Suprapubic skin (tissue), 4 donors: ENCODE measurements around the gene SOAT1. TPM values are rescaled to one million over a fixed set of nuclear protein-coding genes. Genes with fewer than 3 reads are reported as not detected.
A peak's percentile ranks its signal among the peaks of the same experiment; 100 is the strongest.

Source experiments
- DNase-seq, 2 donors: peaks; one replicate each; pipeline ENCODE4 v3.0.0-alpha.2; 2019; ENCODE audit warnings: low spot score in 2 of 2
- H3K27ac ChIP-seq: fragments of 200-600 bp; sonication (generic); one replicate; pipeline ENCODE4 v1.5.1; 2019
- H3K27me3 ChIP-seq: fragments of 200-600 bp; sonication (generic); one replicate; pipeline ENCODE4 v1.5.1; 2019
- H3K36me3 ChIP-seq: fragments of 200-600 bp; sonication (generic); one replicate; pipeline ENCODE4 v1.5.1; 2019
- H3K4me1 ChIP-seq: fragments of 200-600 bp; sonication (generic); one replicate; pipeline ENCODE4 v1.5.1; 2019
- H3K4me3 ChIP-seq: fragments of 200-600 bp; sonication (generic); one replicate; pipeline ENCODE4 v1.5.1; 2019; ENCODE audit warnings: mild to moderate bottlenecking
- H3K9me3 ChIP-seq: fragments of 200-600 bp; sonication (generic); one replicate; pipeline ENCODE4 v1.5.1; 2019
- EP300 ChIP-seq: sonication (generic); formaldehyde crosslinking; IDR thresholded peaks from one replicate; pipeline ENCODE4 v1.6.1; 2017; ENCODE audit warnings: antibody characterized with exemption
- POLR2A ChIP-seq, 2 donors: fragments of 450-650 bp; IDR thresholded peaks; one replicate each; pipeline ENCODE4 v1.6.1; 2017; ENCODE audit warnings: antibody characterized with exemption in 2 of 2, mild to moderate bottlenecking in 2 of 2, moderate library complexity in 2 of 2
- POLR2AphosphoS5 ChIP-seq, 3 donors: sonication (generic); formaldehyde crosslinking; IDR thresholded peaks; one replicate each; pipeline ENCODE4 v1.6.1; 2017; ENCODE audit warnings: antibody characterized with exemption in 3 of 3
- WGBS: methylation state at CpG from one replicate; pipeline ENCODE4 v1.1.5; 2018; 5-methylcytosine and 5-hydroxymethylcytosine counted together
- total RNA-seq, 4 donors: library from RNA; depleted of rRNA; stranded (reverse); fragments of >200 nt; gene quantifications; one replicate each; pipeline ENCODE4 v1.1.0, GENCODE V29; 2016
- TF ChIP-seq, protein P1 (sequence below), 2 donors: fragments of 200-600 bp in 1 of 2; fragments of 450-650 bp in 1 of 2; sonication (generic) in 1 of 2; IDR thresholded peaks; one replicate each; pipeline ENCODE4 v1.5.1; 2016 to 2019; ENCODE audit warnings: antibody characterized with exemption in 2 of 2, mild to moderate bottlenecking in 1 of 2, moderate library complexity in 1 of 2

Gene SOAT1
- total RNA-seq, 4 donors from 2014 or later, result 13.7 to 39.9 (median 23.1) TPM

DNA sequence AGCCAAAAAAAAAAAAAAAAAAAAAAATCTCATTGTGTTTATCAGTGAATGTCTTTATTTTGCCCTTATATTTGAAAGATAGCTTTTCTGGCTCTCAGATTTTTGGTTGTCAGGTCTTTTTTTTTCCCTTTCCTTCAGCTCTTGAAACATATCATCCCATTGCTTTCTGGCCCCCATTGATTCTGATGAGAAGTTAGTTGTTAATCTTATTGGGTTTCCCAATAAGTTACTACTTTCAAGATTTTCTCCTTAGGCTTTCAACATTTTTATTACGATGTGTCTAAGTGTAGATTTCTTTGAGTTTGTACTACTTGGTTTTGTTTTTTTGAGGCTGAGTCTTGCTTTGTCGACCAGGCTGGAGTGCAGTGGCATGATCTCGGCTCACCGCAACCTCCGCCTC, 14.7 kb upstream of the SOAT1 start:
- no peak overlapping the region for H3K4me3 ChIP-seq
- 95% methylated on average over 5 of the region's 5 CpGs for WGBS
- DNase-seq, result no peak

DNA sequence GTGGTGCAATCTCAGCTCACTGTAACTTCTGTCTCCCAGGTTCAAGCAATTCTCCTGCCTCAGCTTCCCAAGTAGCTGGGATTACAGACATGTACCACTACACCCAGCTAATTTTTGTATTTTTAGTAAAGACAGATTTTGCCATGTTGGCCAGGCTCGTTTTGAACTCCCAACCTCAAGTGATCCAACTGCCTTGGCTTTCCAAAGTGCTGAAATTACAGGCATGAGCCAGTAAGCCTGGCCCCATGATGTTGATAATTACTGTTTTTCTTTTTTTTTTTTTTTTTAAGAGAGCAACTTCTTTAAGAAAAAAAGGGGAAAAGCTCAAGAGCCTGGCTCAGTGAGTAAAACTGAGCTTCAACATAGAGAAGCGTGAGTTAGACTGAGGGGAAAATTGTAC, 9.6 kb upstream of the SOAT1 start:
- no peak overlapping the region for H3K4me3 ChIP-seq
- TF ChIP-seq POLR2A (IDR thresholded peaks at IDR 0.05), result no peak
- TF ChIP-seq EP300, result no peak
- no peak for TF ChIP-seq POLR2AphosphoS5 (IDR thresholded peaks at IDR 0.05)
- TF ChIP-seq, protein P1, sequence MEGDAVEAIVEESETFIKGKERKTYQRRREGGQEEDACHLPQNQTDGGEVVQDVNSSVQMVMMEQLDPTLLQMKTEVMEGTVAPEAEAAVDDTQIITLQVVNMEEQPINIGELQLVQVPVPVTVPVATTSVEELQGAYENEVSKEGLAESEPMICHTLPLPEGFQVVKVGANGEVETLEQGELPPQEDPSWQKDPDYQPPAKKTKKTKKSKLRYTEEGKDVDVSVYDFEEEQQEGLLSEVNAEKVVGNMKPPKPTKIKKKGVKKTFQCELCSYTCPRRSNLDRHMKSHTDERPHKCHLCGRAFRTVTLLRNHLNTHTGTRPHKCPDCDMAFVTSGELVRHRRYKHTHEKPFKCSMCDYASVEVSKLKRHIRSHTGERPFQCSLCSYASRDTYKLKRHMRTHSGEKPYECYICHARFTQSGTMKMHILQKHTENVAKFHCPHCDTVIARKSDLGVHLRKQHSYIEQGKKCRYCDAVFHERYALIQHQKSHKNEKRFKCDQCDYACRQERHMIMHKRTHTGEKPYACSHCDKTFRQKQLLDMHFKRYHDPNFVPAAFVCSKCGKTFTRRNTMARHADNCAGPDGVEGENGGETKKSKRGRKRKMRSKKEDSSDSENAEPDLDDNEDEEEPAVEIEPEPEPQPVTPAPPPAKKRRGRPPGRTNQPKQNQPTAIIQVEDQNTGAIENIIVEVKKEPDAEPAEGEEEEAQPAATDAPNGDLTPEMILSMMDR (IDR thresholded peaks at IDR 0.05), result no peak
- 76% methylated on average over 2 of the region's 2 CpGs for WGBS
- H3K27ac ChIP-seq, result no peak overlapping the region
- no peak for DNase-seq
- H3K9me3 ChIP-seq, result peaks cover 3% of the 10 kb centered on the region
- no peaks in the 10 kb centered on the region for H3K27me3 ChIP-seq
- H3K4me1 ChIP-seq, result no peaks in the 10 kb centered on the region
- no peaks in the 10 kb centered on the region for H3K36me3 ChIP-seq

More for the DNA sequence above, 14.7 kb upstream of the SOAT1 start:
- TF ChIP-seq POLR2A (IDR thresholded peaks at IDR 0.05), result no peak
- TF ChIP-seq, protein P1 (IDR thresholded peaks at IDR 0.05), result no peak
- TF ChIP-seq POLR2AphosphoS5 (IDR thresholded peaks at IDR 0.05), result no peak
- no peak for TF ChIP-seq EP300
- Histone ChIP-seq H3K27ac (no peak overlapping the region), H3K4me1 (no peaks in the 10 kb centered on the region), H3K9me3 (peaks cover 3% of the 10 kb centered on the region), H3K36me3 (no peaks in the 10 kb centered on the region), H3K27me3 (no peaks in the 10 kb centered on the region)

- no peaks in the 10 kb centered on the region for H3K9me3 ChIP-seq
- DNase-seq, result no peak
- peaks cover under 1% of the 10 kb centered on the region for H3K4me1 ChIP-seq
- H3K36me3 ChIP-seq, result no peaks in the 10 kb centered on the region
- WGBS, result 85% methylated on average over 6 of the region's 6 CpGs
- TF ChIP-seq POLR2A (IDR thresholded peaks at IDR 0.05) (no peak), POLR2AphosphoS5 (IDR thresholded peaks at IDR 0.05) (no peak), EP300 (no peak)
- TF ChIP-seq, protein P1 (IDR thresholded peaks at IDR 0.05), result no peak
- no peak overlapping the region for H3K4me3 ChIP-seq
- no peak overlapping the region for H3K27ac ChIP-seq
- H3K27me3 ChIP-seq, result no peaks in the 10 kb centered on the region
Measured at GRCh38 chr1:179287946-179288345, 5.7 kb upstream of the SOAT1 start.

GRCh38 chr1:179288977-179289376, 4.6 kb upstream of the SOAT1 start:
- Histone ChIP-seq H3K27me3 (no peaks in the 10 kb centered on the region), H3K4me1 (peaks cover 5% of the 10 kb centered on the region), H3K9me3 (no peaks in the 10 kb centered on the region), H3K4me3 (no peak overlapping the region), H3K36me3 (no peaks in the 10 kb centered on the region), H3K27ac (no peak overlapping the region)
- TF ChIP-seq, protein P1 (IDR thresholded peaks at IDR 0.05), result no peak
- TF ChIP-seq POLR2A (IDR thresholded peaks at IDR 0.05) (no peak), POLR2AphosphoS5 (IDR thresholded peaks at IDR 0.05) (no peak), EP300 (no peak)
- DNase-seq, result no peak
- WGBS, result 77% methylated on average over 2 of the region's 2 CpGs

- 93% methylated on average over 2 of the region's 2 CpGs for WGBS
- peak overlapping the region; percentile 72 for H3K4me3 ChIP-seq
- H3K27me3 ChIP-seq, result no peaks in the 10 kb centered on the region
- DNase-seq, result no peak
- peaks cover 18% of the 10 kb centered on the region for H3K4me1 ChIP-seq
- TF ChIP-seq EP300, result no peak
- TF ChIP-seq POLR2AphosphoS5 (IDR thresholded peaks at IDR 0.05), result no peak
- TF ChIP-seq, protein P1 (IDR thresholded peaks at IDR 0.05), result no peak
- no peak for TF ChIP-seq POLR2A (IDR thresholded peaks at IDR 0.05)
- no peaks in the 10 kb centered on the region for H3K36me3 ChIP-seq
- H3K27ac ChIP-seq, result peak overlapping the region; percentile 90
- no peaks in the 10 kb centered on the region for H3K9me3 ChIP-seq
Measured at GRCh38 chr1:179295164-179295755, 1.7 kb downstream of the SOAT1 start.
